Measurements from ENCODE around the gene FNDC11. TPM values are rescaled to one million over a fixed set of nuclear protein-coding genes. Genes with fewer than 3 reads are reported as not detected.

The FNDC11 gene
- total RNA-seq, 1 donor from 2014 or later: 0.75 TPM

- no peak for DNase-seq (ENCODE audit: low read depth)
Observed at GRCh38 chr20:63578224-63579016, 24.5 kb downstream of the FNDC11 start.

DNA sequence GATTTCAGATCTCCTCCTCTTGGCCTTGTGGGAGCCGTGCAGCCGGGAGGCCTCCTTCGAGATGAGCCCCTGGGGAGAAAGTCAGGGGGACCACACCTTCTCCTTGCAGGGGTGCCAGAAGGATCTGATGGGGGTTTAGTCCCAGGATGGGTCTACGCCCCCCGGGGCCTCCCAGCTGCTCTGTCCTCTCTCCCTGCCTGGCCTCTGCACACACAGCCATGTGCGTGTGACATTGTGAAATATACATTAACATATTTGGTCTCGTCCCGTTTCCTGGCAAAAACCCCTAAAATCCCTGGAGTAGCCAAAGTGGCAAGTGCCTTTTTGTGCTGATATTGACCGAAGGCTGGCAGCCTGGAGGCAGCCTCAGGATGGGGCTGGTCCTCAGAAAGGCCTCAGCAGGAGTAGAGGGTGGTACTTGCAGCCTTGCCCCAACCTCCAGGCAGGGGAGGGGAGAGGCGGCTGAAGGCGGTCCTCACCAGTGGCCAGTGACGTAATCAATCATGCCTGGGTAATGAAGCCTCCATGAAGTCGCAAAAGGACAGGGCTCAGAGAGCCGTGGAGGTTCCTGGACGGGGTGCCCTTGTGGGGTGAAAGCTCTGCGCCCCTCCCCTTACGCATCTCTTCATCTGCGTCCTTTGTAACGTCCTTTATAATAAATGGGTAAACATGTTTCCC, 25.2 kb downstream of the FNDC11 start:
- DNase-seq (ENCODE audit: low read depth): no peak

GRCh38 chr20:63580796-63581461, 27.0 kb downstream of the FNDC11 start:
- no peak for DNase-seq (ENCODE audit: low read depth)

DNA sequence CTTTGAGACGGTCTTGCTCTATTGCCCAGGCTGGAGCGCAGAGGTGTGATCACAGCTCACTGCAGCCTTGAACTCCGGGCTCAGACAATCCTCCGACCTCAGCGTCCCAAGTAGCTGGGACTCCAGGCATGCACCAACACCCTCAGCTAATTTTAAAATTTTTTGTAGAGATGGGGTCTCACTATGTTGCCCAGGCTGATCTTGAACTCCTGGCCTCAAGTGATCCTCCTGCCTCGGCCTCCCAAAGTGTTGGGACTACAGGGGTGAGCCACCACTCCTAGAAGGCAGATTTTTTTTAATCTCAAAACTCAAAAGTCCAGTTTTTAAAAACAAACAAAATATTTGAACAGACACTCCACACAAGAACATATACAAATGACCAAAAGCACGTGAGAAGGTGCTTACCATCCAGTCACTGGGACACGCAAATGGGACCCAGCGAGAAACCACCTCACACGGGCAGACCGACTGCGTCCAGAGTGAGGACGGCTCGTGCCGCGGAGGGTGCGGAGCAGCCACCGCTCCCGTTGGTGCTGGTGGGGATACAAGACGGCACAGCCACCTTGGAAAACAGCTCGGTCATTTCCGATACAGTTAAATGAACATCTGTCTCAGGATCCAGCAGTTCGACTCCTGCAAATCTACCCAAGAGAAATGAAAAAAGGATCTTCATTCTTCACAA, 28.6 kb downstream of the FNDC11 start:
- no peak for DNase-seq (ENCODE audit: low read depth)

- no peak for DNase-seq (ENCODE audit: low read depth)
Observed at GRCh38 chr20:63585616-63586565, 31.9 kb downstream of the FNDC11 start.

DNA sequence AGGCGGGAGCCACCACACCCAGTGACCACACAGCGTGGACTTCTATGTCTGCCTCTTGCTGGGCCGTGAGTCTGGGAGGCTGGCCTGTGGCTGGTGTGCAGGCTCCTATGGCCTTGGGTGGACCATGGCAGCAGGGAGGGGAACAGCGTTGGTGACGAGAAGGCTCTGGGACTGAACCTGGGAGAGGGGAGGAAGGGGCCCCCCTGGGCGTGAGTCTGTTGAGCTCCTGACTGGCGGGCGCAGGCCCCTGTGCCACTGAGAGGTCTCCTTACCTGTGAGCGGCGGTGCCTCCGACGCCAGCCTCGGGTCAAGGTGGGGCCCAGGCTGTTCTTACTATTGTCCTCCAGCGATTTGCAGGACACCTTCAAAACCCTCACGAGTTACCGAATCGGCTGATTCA, 32.8 kb downstream of the FNDC11 start:
- DNase-seq (ENCODE audit: low read depth): no peak

DNA sequence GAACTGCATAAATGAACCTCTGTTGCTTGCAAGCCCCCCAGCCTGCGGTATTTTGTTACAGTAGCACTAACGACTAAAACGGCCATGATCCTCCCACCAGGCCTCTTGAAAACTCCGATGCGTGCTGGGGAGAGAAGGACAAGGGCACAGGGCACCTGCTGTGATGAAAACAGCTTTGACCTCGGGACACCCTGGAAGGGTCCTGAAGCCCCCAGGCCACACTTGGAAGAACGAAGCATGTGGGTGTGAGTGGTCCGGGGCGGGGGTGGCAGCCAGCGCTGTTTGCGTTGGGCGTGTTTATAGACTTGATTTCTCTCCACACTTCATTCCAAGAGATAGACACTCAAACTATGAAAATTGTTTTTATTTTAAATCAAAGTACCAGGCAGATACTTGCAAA, 33.3 kb downstream of the FNDC11 start:
- no peak for DNase-seq (ENCODE audit: low read depth)

- peak; percentile 53 for DNase-seq (ENCODE audit: low read depth)
Observed at GRCh38 chr20:63587776-63588591, 34.0 kb downstream of the FNDC11 start.

DNA sequence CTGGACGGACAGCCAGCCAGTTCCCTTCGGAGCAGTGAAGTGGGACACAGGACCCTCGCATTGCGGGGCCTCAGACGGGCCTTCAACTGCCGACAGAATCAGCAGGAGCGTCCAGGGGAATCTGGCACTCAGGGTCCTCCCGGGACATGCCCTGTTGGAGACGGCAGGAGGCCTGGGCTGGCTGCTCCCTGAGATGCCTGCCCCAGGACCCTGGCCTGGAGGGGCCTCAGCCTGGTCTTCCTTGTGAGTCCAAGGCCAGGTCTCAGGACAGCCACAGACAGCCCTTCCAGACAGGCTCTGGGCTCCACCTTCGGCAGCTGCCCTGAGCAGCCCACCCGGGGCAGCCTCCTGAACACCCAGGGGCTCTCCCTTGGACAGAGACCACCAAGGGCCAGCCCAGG, 34.7 kb downstream of the FNDC11 start:
- no peak for DNase-seq (ENCODE audit: low read depth)

- no peak for DNase-seq (ENCODE audit: low read depth)
Observed at GRCh38 chr20:63589261-63590217, 35.6 kb downstream of the FNDC11 start.

DNA sequence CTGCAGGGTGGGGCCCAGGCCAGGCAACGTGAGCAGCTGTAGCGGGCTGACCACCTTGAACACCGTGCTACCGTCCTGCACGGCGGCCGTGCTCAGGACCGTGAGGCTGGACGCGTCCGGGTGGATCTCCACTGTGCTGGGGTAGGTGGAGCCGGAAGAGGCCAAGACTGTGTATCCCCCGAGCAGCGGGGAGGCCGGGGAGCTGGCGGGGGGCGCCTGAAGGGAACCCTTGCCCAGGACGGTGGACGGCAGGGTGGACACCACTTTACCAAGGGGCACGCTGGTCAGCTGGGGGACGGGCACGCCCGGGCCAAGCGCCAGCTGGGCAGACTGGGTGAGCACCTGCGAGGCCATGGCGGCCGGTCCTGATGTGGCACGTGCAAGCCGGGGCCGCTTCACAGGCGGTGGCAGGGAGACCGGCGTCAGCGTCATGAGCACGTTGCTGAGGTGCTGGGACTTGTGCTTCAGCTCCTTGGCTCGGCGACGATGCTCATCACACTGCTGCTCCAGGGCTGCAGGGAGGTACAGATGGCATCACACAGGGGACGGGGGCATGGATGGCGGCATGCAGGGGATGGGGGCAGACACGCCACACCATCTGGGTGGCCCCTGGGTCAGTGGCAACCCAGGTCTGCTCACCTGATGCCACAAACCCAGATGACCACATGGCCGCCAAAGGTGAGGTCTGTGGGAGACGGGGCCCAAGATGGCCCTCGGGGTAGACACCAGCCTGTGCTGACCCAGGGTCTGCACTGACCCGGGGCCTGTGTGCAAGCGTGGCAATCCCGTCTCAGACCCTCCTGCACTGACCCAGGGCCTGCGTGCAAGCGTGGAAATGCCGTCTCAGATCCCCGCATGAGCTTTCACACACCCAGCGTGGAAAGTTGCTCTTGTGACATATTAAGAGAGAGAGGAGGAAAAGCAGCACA, 36.5 kb downstream of the FNDC11 start:
- DNase-seq (ENCODE audit: low read depth): no peak

GRCh38 chr20:63591147-63591533, 37.2 kb downstream of the FNDC11 start:
- no peak for DNase-seq (ENCODE audit: low read depth)

GRCh38 chr20:63591786-63592355, 37.9 kb downstream of the FNDC11 start:
- no peak for DNase-seq (ENCODE audit: low read depth)

GRCh38 chr20:63592661-63593060, 38.7 kb downstream of the FNDC11 start:
- DNase-seq (ENCODE audit: low read depth): no peak

GRCh38 chr20:63594043-63594561, 40.1 kb downstream of the FNDC11 start:
- DNase-seq (ENCODE audit: low read depth): no peak

DNA sequence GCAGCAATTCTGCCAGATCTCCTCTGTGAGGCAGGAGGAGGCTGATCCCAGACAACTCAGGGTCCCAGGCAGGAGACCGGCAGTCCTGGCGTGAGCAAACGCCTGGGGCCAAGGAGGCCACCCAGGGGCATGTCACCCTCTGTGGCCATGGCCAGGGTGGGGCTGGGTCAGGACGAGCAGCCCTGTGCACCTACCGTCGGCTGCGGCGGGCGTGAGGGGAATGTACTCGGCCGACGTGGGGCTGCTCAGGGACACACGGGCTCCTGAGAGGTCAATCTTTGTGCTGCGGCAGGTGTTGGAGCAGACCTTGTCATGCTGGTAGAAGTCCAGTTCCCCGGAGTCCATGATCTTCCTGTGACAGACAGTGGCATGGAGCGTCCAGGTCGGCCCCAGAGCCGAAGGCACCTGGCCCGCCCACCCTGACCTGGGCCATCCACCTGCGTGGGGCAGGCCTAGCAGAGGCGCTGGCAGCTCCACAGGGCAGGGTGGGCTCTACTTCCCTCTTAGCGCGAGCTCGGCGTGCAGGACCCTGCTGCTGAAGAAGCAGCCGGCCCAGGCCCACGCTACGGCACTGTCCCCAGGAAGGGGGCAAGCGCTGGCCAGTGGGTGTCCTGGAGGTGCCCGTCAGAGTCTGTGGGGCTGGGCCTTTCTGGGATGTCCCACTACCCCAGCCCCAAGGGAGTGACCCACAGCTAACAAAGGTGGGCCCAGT, 41.6 kb downstream of the FNDC11 start:
- DNase-seq (ENCODE audit: low read depth): no peak

Data from myocyte (in vitro differentiated cells).